ENCODE measurements around the gene ILK. TPM values are rescaled to one million over a fixed set of nuclear protein-coding genes. Genes with fewer than 3 reads are reported as not detected.
A peak's percentile ranks its signal among the peaks of the same experiment; 100 is the strongest.

Gene ILK
- total RNA-seq, 1 donor from 2014 or later: 209 TPM

GRCh38 chr11:6607190-6607795 lies 3.7 kb downstream of the ILK start:
- no peak overlapping the region for H3K27ac Mint-ChIP-seq (ENCODE audit: unreplicated experiment)
- H3K27me3 Mint-ChIP-seq (ENCODE audit: unreplicated experiment): no peaks in the 10 kb centered on the region
- H3K36me3 Mint-ChIP-seq (ENCODE audit: unreplicated experiment): peaks cover 22% of the 10 kb centered on the region
- TF ChIP-seq CTCF (IDR thresholded peaks at IDR 0.05): no peak
- no peak overlapping the region for H3K4me3 Mint-ChIP-seq (ENCODE audit: unreplicated experiment)
- peak; percentile 13 for DNase-seq (ENCODE audit: extremely low spot score, unreplicated experiment)
- H3K4me1 Mint-ChIP-seq (ENCODE audit: unreplicated experiment): peaks cover 23% of the 10 kb centered on the region
- no peaks in the 10 kb centered on the region for H3K9me3 Mint-ChIP-seq (ENCODE audit: unreplicated experiment)

GRCh38 chr11:6608011-6608410 lies 4.4 kb downstream of the ILK start:
- H3K9me3 Mint-ChIP-seq (ENCODE audit: unreplicated experiment): no peaks in the 10 kb centered on the region
- H3K4me1 Mint-ChIP-seq (ENCODE audit: unreplicated experiment): peaks cover 23% of the 10 kb centered on the region
- no peak for TF ChIP-seq CTCF (IDR thresholded peaks at IDR 0.05)
- no peak overlapping the region for H3K4me3 Mint-ChIP-seq (ENCODE audit: unreplicated experiment)
- peaks cover 22% of the 10 kb centered on the region for H3K36me3 Mint-ChIP-seq (ENCODE audit: unreplicated experiment)
- no peak overlapping the region for H3K27ac Mint-ChIP-seq (ENCODE audit: unreplicated experiment)
- peak; percentile 72 for DNase-seq (ENCODE audit: extremely low spot score, unreplicated experiment)
- no peaks in the 10 kb centered on the region for H3K27me3 Mint-ChIP-seq (ENCODE audit: unreplicated experiment)

GRCh38 chr11:6608726-6609501 lies 5.3 kb downstream of the ILK start:
- Mint-ChIP-seq H3K4me3 (ENCODE audit: unreplicated experiment) (no peak overlapping the region), H3K36me3 (ENCODE audit: unreplicated experiment) (peaks cover 22% of the 10 kb centered on the region), H3K27ac (ENCODE audit: unreplicated experiment) (peak overlapping the region; percentile 56), H3K9me3 (ENCODE audit: unreplicated experiment) (no peaks in the 10 kb centered on the region), H3K4me1 (ENCODE audit: unreplicated experiment) (peaks cover 23% of the 10 kb centered on the region), H3K27me3 (ENCODE audit: unreplicated experiment) (no peaks in the 10 kb centered on the region)
- peak; percentile 53 for DNase-seq (ENCODE audit: extremely low spot score, unreplicated experiment)
- TF ChIP-seq CTCF (IDR thresholded peaks at IDR 0.05): no peak

- no peaks in the 10 kb centered on the region for H3K9me3 Mint-ChIP-seq (ENCODE audit: unreplicated experiment)
- TF ChIP-seq CTCF (IDR thresholded peaks at IDR 0.05): no peak
- H3K4me1 Mint-ChIP-seq (ENCODE audit: unreplicated experiment): peaks cover 23% of the 10 kb centered on the region
- no peaks in the 10 kb centered on the region for H3K27me3 Mint-ChIP-seq (ENCODE audit: unreplicated experiment)
- DNase-seq (ENCODE audit: extremely low spot score, unreplicated experiment): no peak
- H3K27ac Mint-ChIP-seq (ENCODE audit: unreplicated experiment): peak overlapping the region; percentile 87
- peaks cover 22% of the 10 kb centered on the region for H3K36me3 Mint-ChIP-seq (ENCODE audit: unreplicated experiment)
- peak overlapping the region; percentile 7 for H3K4me3 Mint-ChIP-seq (ENCODE audit: unreplicated experiment)
Measured at GRCh38 chr11:6609502-6610015, 6.0 kb downstream of the ILK start.

GRCh38 chr11:6610591-6610990 lies 7.0 kb downstream of the ILK start:
- peak overlapping the region; percentile 82 for H3K4me3 Mint-ChIP-seq (ENCODE audit: unreplicated experiment)
- no peak for DNase-seq (ENCODE audit: extremely low spot score, unreplicated experiment)
- no peak for TF ChIP-seq CTCF (IDR thresholded peaks at IDR 0.05)
- H3K27ac Mint-ChIP-seq (ENCODE audit: unreplicated experiment): peak overlapping the region; percentile 87
- no peaks in the 10 kb centered on the region for H3K27me3 Mint-ChIP-seq (ENCODE audit: unreplicated experiment)
- peaks cover 23% of the 10 kb centered on the region for H3K4me1 Mint-ChIP-seq (ENCODE audit: unreplicated experiment)
- no peaks in the 10 kb centered on the region for H3K9me3 Mint-ChIP-seq (ENCODE audit: unreplicated experiment)
- H3K36me3 Mint-ChIP-seq (ENCODE audit: unreplicated experiment): peaks cover 29% of the 10 kb centered on the region
